ENCODE data around the gene COMT. TPM values are rescaled to one million over a fixed set of nuclear protein-coding genes. Genes with fewer than 3 reads are reported as not detected.

Gene COMT
- polyA plus RNA-seq, 1 donor from 2014 or later = 85.3 TPM

GRCh38 chr22:19972652-19973550, 31.3 kb downstream of the COMT start:
- H3K9me3 Mint-ChIP-seq = no peaks in the 10 kb centered on the region
- no peak overlapping the region for H3K27ac Mint-ChIP-seq
- H3K36me3 Mint-ChIP-seq = peaks cover 3% of the 10 kb centered on the region
- H3K27me3 Mint-ChIP-seq = no peaks in the 10 kb centered on the region
- H3K4me1 Mint-ChIP-seq = peaks cover 0 to 2% (median 2%) of the 10 kb centered on the region in 3 donors
- no peak overlapping the region for H3K4me3 Mint-ChIP-seq

- Mint-ChIP-seq H3K27me3 (no peaks in the 10 kb centered on the region), H3K9me3 (no peaks in the 10 kb centered on the region), H3K36me3 (peaks cover 3% of the 10 kb centered on the region), H3K27ac (no peak overlapping the region), H3K4me3 (no peak overlapping the region), H3K4me1 (peaks cover 0 to 2% (median 2%) of the 10 kb centered on the region in 3 donors)
These were observed 32.1 kb downstream of the COMT start for GRCh38 chr22:19973551-19974267.

GRCh38 chr22:19974268-19974861, 32.8 kb downstream of the COMT start:
- no peaks in the 10 kb centered on the region for H3K9me3 Mint-ChIP-seq
- H3K36me3 Mint-ChIP-seq = peaks cover 3% of the 10 kb centered on the region
- no peaks in the 10 kb centered on the region for H3K27me3 Mint-ChIP-seq
- peaks cover 0 to 2% (median 2%) of the 10 kb centered on the region in 3 donors for H3K4me1 Mint-ChIP-seq
- no peak overlapping the region for H3K27ac Mint-ChIP-seq
- peak overlapping the region in 1 of 4 donors; percentile 63 for H3K4me3 Mint-ChIP-seq

GRCh38 chr22:19974935-19975706, 33.5 kb downstream of the COMT start:
- no peak overlapping the region for H3K27ac Mint-ChIP-seq
- H3K4me3 Mint-ChIP-seq = no peak overlapping the region
- peaks cover 0 to 2% (median 2%) of the 10 kb centered on the region in 3 donors for H3K4me1 Mint-ChIP-seq
- no peaks in the 10 kb centered on the region for H3K9me3 Mint-ChIP-seq
- no peaks in the 10 kb centered on the region for H3K27me3 Mint-ChIP-seq
- H3K36me3 Mint-ChIP-seq = peaks cover 3% of the 10 kb centered on the region

GRCh38 chr22:19975707-19976035, 34.1 kb downstream of the COMT start:
- peaks cover 3% of the 10 kb centered on the region for H3K36me3 Mint-ChIP-seq
- H3K27ac Mint-ChIP-seq = no peak overlapping the region
- H3K4me3 Mint-ChIP-seq = no peak overlapping the region
- H3K27me3 Mint-ChIP-seq = no peaks in the 10 kb centered on the region
- no peaks in the 10 kb centered on the region for H3K9me3 Mint-ChIP-seq
- H3K4me1 Mint-ChIP-seq = peaks cover 0 to 2% (median 2%) of the 10 kb centered on the region in 3 donors

GRCh38 chr22:19976671-19977070, 35.1 kb downstream of the COMT start:
- Mint-ChIP-seq H3K9me3 (no peaks in the 10 kb centered on the region), H3K36me3 (peaks cover 3% of the 10 kb centered on the region), H3K4me3 (no peak overlapping the region), H3K27me3 (no peaks in the 10 kb centered on the region), H3K27ac (no peak overlapping the region), H3K4me1 (peaks cover 0 to 2% (median 2%) of the 10 kb centered on the region in 3 donors)

GRCh38 chr22:19977296-19978243, 36.0 kb downstream of the COMT start:
- Mint-ChIP-seq H3K36me3 (peaks cover 3% of the 10 kb centered on the region), H3K4me1 (peaks cover 0 to 2% (median 2%) of the 10 kb centered on the region in 3 donors), H3K27ac (no peak overlapping the region), H3K27me3 (no peaks in the 10 kb centered on the region), H3K4me3 (no peak overlapping the region), H3K9me3 (no peaks in the 10 kb centered on the region)

GRCh38 chr22:19978748-19979147, 37.2 kb downstream of the COMT start:
- peaks cover 2% of the 10 kb centered on the region for H3K36me3 Mint-ChIP-seq
- no peaks in the 10 kb centered on the region for H3K9me3 Mint-ChIP-seq
- no peak overlapping the region for H3K27ac Mint-ChIP-seq
- H3K4me1 Mint-ChIP-seq = peaks cover 0 to 2% (median 2%) of the 10 kb centered on the region in 3 donors
- no peak overlapping the region for H3K4me3 Mint-ChIP-seq
- no peaks in the 10 kb centered on the region for H3K27me3 Mint-ChIP-seq

- H3K4me1 Mint-ChIP-seq = peaks cover 0 to 2% (median 2%) of the 10 kb centered on the region in 3 donors
- no peaks in the 10 kb centered on the region for H3K9me3 Mint-ChIP-seq
- no peak overlapping the region for H3K4me3 Mint-ChIP-seq
- H3K27me3 Mint-ChIP-seq = peaks cover 3% of the 10 kb centered on the region
- H3K36me3 Mint-ChIP-seq = no peaks in the 10 kb centered on the region
- peak overlapping the region in 1 of 3 donors; percentile 71 for H3K27ac Mint-ChIP-seq
These were observed 38.3 kb downstream of the COMT start for GRCh38 chr22:19979712-19980493.

- Mint-ChIP-seq H3K36me3 (no peaks in the 10 kb centered on the region), H3K27ac (no peak overlapping the region), H3K4me1 (no peaks in the 10 kb centered on the region), H3K27me3 (peaks cover 3% of the 10 kb centered on the region), H3K9me3 (no peaks in the 10 kb centered on the region), H3K4me3 (no peak overlapping the region)
These were observed 39.2 kb downstream of the COMT start for GRCh38 chr22:19980766-19981165.

- H3K27ac Mint-ChIP-seq = no peak overlapping the region
- H3K27me3 Mint-ChIP-seq = peaks cover 3% of the 10 kb centered on the region
- H3K36me3 Mint-ChIP-seq = no peaks in the 10 kb centered on the region
- H3K4me1 Mint-ChIP-seq = no peaks in the 10 kb centered on the region
- no peak overlapping the region for H3K4me3 Mint-ChIP-seq
- H3K9me3 Mint-ChIP-seq = no peaks in the 10 kb centered on the region
These were observed 39.8 kb downstream of the COMT start for GRCh38 chr22:19981171-19981960.

GRCh38 chr22:19981961-19982920, 40.7 kb downstream of the COMT start:
- no peak overlapping the region for H3K27ac Mint-ChIP-seq
- H3K4me1 Mint-ChIP-seq = no peaks in the 10 kb centered on the region
- H3K9me3 Mint-ChIP-seq = no peaks in the 10 kb centered on the region

More at GRCh38 chr22:19981961-19982920, 40.7 kb downstream of the COMT start:
- peaks cover 3% of the 10 kb centered on the region for H3K27me3 Mint-ChIP-seq
- H3K36me3 Mint-ChIP-seq = no peaks in the 10 kb centered on the region
- H3K4me3 Mint-ChIP-seq = no peak overlapping the region

Data from IgD-negative memory B cell (primary cell).